Measurements from ENCODE around the gene TENT5A. TPM values are rescaled to one million over a fixed set of nuclear protein-coding genes. Genes with fewer than 3 reads are reported as not detected.
A peak's percentile ranks its signal among the peaks of the same experiment; 100 is the strongest.

Gene TENT5A
- total RNA-seq: 10 to 100 TPM; 18.4 to 26.6 (median 24.7) TPM

GRCh38 chr6:81752084-81752920 lies at the start of gene TENT5A:
Gene TENT5A, minus strand, starts transcription at chr6:81752681. Its CDS starts 540 bp downstream, at chr6:81752141.
- peak within 1 kb of the TSS; percentile 79 for H3K4me3 ChIP-seq (ENCODE audit: low read depth, poor library complexity, severe bottlenecking)
- DNase-seq (ENCODE audit: low spot score in 2 of 2): peak; percentile 95 to 99
- WGBS, 2 donors: 0 to 1% methylated on average over 51 to 53 of the region's 77 CpGs
- intact Hi-C loops (cut with DNase I; ENCODE audit: low total_unique reads): no loop called here
- no peak for TF ChIP-seq CTCF (IDR thresholded peaks at IDR 0.05)
- peak in 1 of 2 donors; percentile 59 for TF ChIP-seq POLR2A (IDR thresholded peaks at IDR 0.05)

GRCh38 chr6:81801489-81801888 lies 49.0 kb upstream of the TENT5A start:
- intact Hi-C loops (cut with DNase I; ENCODE audit: low total_unique reads): no loop called here
- H3K4me3 ChIP-seq (ENCODE audit: low read depth, poor library complexity, severe bottlenecking): no peak overlapping the region
- TF ChIP-seq CTCF (IDR thresholded peaks at IDR 0.05) (no peak), POLR2A (IDR thresholded peaks at IDR 0.05) (no peak)
- WGBS, 2 donors: 95 to 98% methylated on average over 3 of the region's 3 CpGs
- no peak for DNase-seq (ENCODE audit: low spot score in 2 of 2)

GRCh38 chr6:81800666-81801065 lies 48.2 kb upstream of the TENT5A start:
- no peak overlapping the region for H3K4me3 ChIP-seq (ENCODE audit: low read depth, poor library complexity, severe bottlenecking)
- intact Hi-C loops (cut with DNase I; ENCODE audit: low total_unique reads): no loop called here
- TF ChIP-seq POLR2A (IDR thresholded peaks at IDR 0.05) (no peak), CTCF (IDR thresholded peaks at IDR 0.05) (no peak)
- no peak for DNase-seq (ENCODE audit: low spot score in 2 of 2)
- 84 to 91% methylated on average over 3 of the region's 3 CpGs for WGBS, 2 donors

GRCh38 chr6:81799323-81799722 lies 46.8 kb upstream of the TENT5A start:
- WGBS, 2 donors: 54 to 64% methylated on average over 1 of the region's 1 CpG
- no peak overlapping the region for H3K4me3 ChIP-seq (ENCODE audit: low read depth, poor library complexity, severe bottlenecking)
- DNase-seq (ENCODE audit: low spot score in 2 of 2): no peak
- intact Hi-C loops (cut with DNase I; ENCODE audit: low total_unique reads): no loop called here
- TF ChIP-seq CTCF (IDR thresholded peaks at IDR 0.05) (no peak), POLR2A (IDR thresholded peaks at IDR 0.05) (no peak)

GRCh38 chr6:81797591-81797990 lies 45.1 kb upstream of the TENT5A start:
- TF ChIP-seq POLR2A (IDR thresholded peaks at IDR 0.05) (no peak), CTCF (IDR thresholded peaks at IDR 0.05) (no peak)
- WGBS, 2 donors: 73 to 79% methylated on average over 1 of the region's 1 CpG
- DNase-seq (ENCODE audit: low spot score in 2 of 2): no peak
- intact Hi-C loops (cut with DNase I; ENCODE audit: low total_unique reads): no loop called here
- no peak overlapping the region for H3K4me3 ChIP-seq (ENCODE audit: low read depth, poor library complexity, severe bottlenecking)

Data from lower leg skin (tissue), 4 donors.